Measurements from ENCODE around the gene SP1.

GRCh38 chr12:53443955-53444354 lies 64.0 kb downstream of the SP1 start:
- TF ChIP-seq, protein P1, sequence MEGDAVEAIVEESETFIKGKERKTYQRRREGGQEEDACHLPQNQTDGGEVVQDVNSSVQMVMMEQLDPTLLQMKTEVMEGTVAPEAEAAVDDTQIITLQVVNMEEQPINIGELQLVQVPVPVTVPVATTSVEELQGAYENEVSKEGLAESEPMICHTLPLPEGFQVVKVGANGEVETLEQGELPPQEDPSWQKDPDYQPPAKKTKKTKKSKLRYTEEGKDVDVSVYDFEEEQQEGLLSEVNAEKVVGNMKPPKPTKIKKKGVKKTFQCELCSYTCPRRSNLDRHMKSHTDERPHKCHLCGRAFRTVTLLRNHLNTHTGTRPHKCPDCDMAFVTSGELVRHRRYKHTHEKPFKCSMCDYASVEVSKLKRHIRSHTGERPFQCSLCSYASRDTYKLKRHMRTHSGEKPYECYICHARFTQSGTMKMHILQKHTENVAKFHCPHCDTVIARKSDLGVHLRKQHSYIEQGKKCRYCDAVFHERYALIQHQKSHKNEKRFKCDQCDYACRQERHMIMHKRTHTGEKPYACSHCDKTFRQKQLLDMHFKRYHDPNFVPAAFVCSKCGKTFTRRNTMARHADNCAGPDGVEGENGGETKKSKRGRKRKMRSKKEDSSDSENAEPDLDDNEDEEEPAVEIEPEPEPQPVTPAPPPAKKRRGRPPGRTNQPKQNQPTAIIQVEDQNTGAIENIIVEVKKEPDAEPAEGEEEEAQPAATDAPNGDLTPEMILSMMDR (conservative IDR thresholded peaks at IDR 0.05; ENCODE audit: low read depth, low read length) = no peak
- TF ChIP-seq EZH2 (IDR thresholded peaks at IDR 0.05; ENCODE audit: borderline replicate concordance, low read depth, low read length, poor library complexity, severe bottlenecking) = no peak

All from A673 (cell line).